ENCODE data around the gene ANKDD1B.

DNA sequence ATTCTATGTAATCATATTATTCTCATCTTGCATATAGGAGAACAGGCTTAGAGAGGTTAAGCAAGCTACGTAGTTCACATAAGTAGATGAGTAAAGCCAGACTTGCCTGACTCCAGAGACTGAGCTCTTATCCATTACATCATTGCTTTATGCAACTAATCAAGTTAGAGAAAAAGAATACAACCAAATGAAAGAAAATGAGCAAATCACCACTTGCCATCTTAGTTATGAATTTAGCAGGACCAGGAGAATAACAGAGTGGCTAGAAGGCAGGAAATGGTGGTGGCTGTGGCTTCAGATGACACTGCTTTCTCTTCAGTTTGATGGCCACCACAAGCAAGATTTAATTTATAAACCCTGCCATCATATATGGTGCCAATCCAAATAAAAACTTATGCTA is 79.4 kb downstream of the ANKDD1B start:
- TF ChIP-seq CTCF (IDR thresholded peaks at IDR 0.05) = no peak
- no peak for TF ChIP-seq POLR2A (IDR thresholded peaks at IDR 0.05)
